ENCODE data around the gene SLC22A9. TPM values are rescaled to one million over a fixed set of nuclear protein-coding genes. Genes with fewer than 3 reads are reported as not detected.

SLC22A9 gene
- total and polyA plus RNA-seq, 2 of the 4 experiments (the other 2 are of a cell fraction): not detected

DNA sequence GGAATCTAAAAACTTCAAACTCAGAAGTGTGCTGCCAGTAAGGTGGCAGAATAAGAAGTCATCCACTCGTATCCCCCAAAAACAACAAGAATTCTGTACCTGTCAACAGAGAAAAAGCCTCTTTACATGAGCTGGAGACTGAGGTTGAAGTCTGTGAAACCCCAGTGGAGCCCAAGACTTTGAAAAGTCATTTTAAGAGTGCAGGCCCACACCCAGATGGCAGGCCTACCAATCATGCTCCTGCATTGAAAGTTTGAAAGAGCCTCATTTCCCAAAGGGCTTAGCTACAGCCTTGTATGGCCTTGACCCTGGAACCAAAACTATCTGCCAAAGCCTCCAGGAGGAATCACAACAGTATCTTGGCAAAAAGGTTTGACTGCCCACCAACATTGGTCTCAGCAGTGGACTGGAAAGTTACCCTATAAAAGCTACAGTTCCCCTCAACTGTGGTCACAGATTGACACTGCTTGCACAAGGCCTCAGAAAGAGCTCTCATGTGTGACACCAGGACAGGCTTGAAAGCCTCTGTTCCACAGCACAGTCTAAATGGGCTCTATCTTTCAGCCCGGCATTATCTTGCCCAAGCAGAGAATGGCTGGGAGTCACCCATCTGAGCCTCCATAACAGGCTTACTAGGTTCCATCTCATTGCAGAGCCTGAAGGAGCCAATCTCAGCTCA lies 47.7 kb downstream of the SLC22A9 start:
- Histone ChIP-seq H2BK120ac (ENCODE audit: low read depth, low read length) (no peak overlapping the region), H3K79me1 (ENCODE audit: low read depth in 1 of 2, low read length in 2 of 2) (no peaks in the 10 kb centered on the region), H2BK5ac (ENCODE audit: low read depth, low read length, poor library complexity, severe bottlenecking) (no peak overlapping the region), H3K9ac (ENCODE audit: low read depth, low read length) (no peak overlapping the region), H3K18ac (ENCODE audit: low read depth, low read length) (no peak overlapping the region), H3K56ac (ENCODE audit: extremely low read depth, insufficient read depth, low read length) (no peak overlapping the region), H4K91ac (ENCODE audit: insufficient read depth, low read depth, low read length) (no peak overlapping the region), H2AK9ac (replicated peaks; ENCODE audit: low read depth, low read length, poor library complexity) (no peak overlapping the region), H3K14ac (replicated peaks; ENCODE audit: low read depth, low read length) (no peak overlapping the region), H2BK15ac (ENCODE audit: low read depth, low read length) (no peak overlapping the region), H2AK5ac (ENCODE audit: low read depth, low read length) (no peak overlapping the region), H2BK20ac (ENCODE audit: low read depth, low read length) (no peak overlapping the region), H4K8ac (ENCODE audit: low read depth in 2 of 2, low read length in 2 of 2) (no peak overlapping the region), H3K27me3 (ENCODE audit: control insufficient read depth, insufficient read depth, low read length) (no peaks in the 10 kb centered on the region), H3K4ac (ENCODE audit: low read depth, low read length) (no peak overlapping the region), H3K9me1 (ENCODE audit: insufficient read depth, low read length) (no peaks in the 10 kb centered on the region), H4K20me1 (ENCODE audit: insufficient read depth, low read length) (no peaks in the 10 kb centered on the region), H3K4me3 (ENCODE audit: insufficient read depth, low read depth, low read length) (no peak overlapping the region), H3K27ac (ENCODE audit: insufficient read depth, low read length) (no peak overlapping the region), H3K9me3 (ENCODE audit: control insufficient read depth, insufficient read depth, low read length) (no peaks in the 10 kb centered on the region), H3K23ac (ENCODE audit: low read depth, low read length) (no peak overlapping the region), H3K4me2 (ENCODE audit: low read depth, low read length) (no peak overlapping the region), H2AFZ (replicated peaks; ENCODE audit: low read length, poor library complexity) (no peak overlapping the region), H3K4me1 (ENCODE audit: control insufficient read depth, insufficient read depth, low read length) (no peaks in the 10 kb centered on the region), H4K5ac (ENCODE audit: low read depth, low read length) (no peak overlapping the region), H3K36me3 (ENCODE audit: control insufficient read depth, insufficient read depth, low read length) (no peaks in the 10 kb centered on the region)
- no TSS peak for BruUV-seq (replicated peaks)
- 43% methylated on average over 1 of the region's 2 CpGs; no CpG with 5 or more reads in 1 of the 2 experiments for WGBS, 2 experiments (ENCODE audit: extremely low coverage in 2 of 2, insufficient read length in 1 of 2)
- dilution Hi-C loops (cut with HindIII; ENCODE audit: low sequenced_read_pairs, unreplicated experiment) (no loop called here), intact Hi-C loops (cut with micrococcal nuclease) (no loop called here), in situ Hi-C loops (cut with MboI; ENCODE audit: low sequenced_read_pairs) (no loop called here)
- DNase-seq (no peak), ATAC-seq (ENCODE audit: low read depth) (no peak)
- no peak for TF ChIP-seq CEBPB (IDR thresholded peaks at IDR 0.05; ENCODE audit: low read depth, low read length)
- TF ChIP-seq, protein P1, sequence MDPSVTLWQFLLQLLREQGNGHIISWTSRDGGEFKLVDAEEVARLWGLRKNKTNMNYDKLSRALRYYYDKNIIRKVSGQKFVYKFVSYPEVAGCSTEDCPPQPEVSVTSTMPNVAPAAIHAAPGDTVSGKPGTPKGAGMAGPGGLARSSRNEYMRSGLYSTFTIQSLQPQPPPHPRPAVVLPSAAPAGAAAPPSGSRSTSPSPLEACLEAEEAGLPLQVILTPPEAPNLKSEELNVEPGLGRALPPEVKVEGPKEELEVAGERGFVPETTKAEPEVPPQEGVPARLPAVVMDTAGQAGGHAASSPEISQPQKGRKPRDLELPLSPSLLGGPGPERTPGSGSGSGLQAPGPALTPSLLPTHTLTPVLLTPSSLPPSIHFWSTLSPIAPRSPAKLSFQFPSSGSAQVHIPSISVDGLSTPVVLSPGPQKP (IDR thresholded peaks at IDR 0.05; ENCODE audit: borderline replicate concordance, low read depth, low read length): no peak
- no peak for TF ChIP-seq MXI1 (IDR thresholded peaks at IDR 0.05; ENCODE audit: borderline replicate concordance, low read depth, low read length)
- no peak for TF ChIP-seq MAFK (IDR thresholded peaks at IDR 0.05; ENCODE audit: low read depth, low read length)
- POLR2A ChIA-PET (ENCODE audit: unreplicated experiment): no interaction called here
- CTCF ChIA-PET: no interaction called here
